IMR-90 (cell line): ENCODE data around the gene TMEM43. TPM values are rescaled to one million over a fixed set of nuclear protein-coding genes. Genes with fewer than 3 reads are reported as not detected.
"Not testable (repeated sequence)": the region's sequence is repeated elsewhere in the genome, so short reads cannot be mapped to it uniquely, and the experiment has no call there.

Experiments
- ATAC-seq: fragments of 200-7000 bp; cut with Tn5 transposase; 2 replicates; pipeline ENCODE4 v1.9.1; 2020; ENCODE audit warnings: low read depth, mild to moderate bottlenecking, moderate library complexity
- BruUV-seq: library from RNA; stranded (reverse); fragments of 400-500 nt; replicated peaks from 2 replicates; lab custom pipeline; 2021; lab: Mats Ljungman, UMichigan
- CTCF ChIA-PET: fragments of 300-600 bp; formaldehyde crosslinking; extraction: SDS; loops from one replicate; lab custom pipeline; 2021; ENCODE audit warnings: antibody characterized with exemption; lab: Yijun Ruan, JAX
- POLR2A ChIA-PET: fragments of 300-600 bp; sonication (Branson Sonifier 250); formaldehyde crosslinking; loops from one replicate; lab custom pipeline; 2022; ENCODE audit warnings: antibody characterized with exemption; ENCODE audit not compliant: unreplicated experiment; lab: Charles Lee
- DNase-seq: peaks from one replicate; pipeline ENCODE4 v3.0.0; 2013
- H2AFZ ChIP-seq: replicated peaks from 2 replicates; pipeline ENCODE3; 2013; ENCODE audit warnings: low read length, mild to moderate bottlenecking; ENCODE audit not compliant: poor library complexity
- H2AK5ac ChIP-seq: 2 replicates; pipeline ENCODE4 v1.6.1; 2013; ENCODE audit warnings: low read depth, low read length, inconsistent platforms
- H2AK9ac ChIP-seq: replicated peaks from 2 replicates; pipeline ENCODE3; 2013; ENCODE audit warnings: mild to moderate bottlenecking, low read depth, low read length, moderate library complexity; ENCODE audit not compliant: poor library complexity
- H2BK120ac ChIP-seq: 2 replicates; pipeline ENCODE4 v1.6.1; 2013; ENCODE audit warnings: low read depth, low read length, inconsistent platforms
- H2BK15ac ChIP-seq: 3 replicates; pipeline ENCODE4 v1.6.1; 2013; ENCODE audit warnings: low read depth, low read length, inconsistent platforms
- H2BK20ac ChIP-seq: 2 replicates; pipeline ENCODE4 v1.6.1; 2013; ENCODE audit warnings: low read depth, mild to moderate bottlenecking, inconsistent platforms, low read length, moderate library complexity
- H2BK5ac ChIP-seq: 2 replicates; pipeline ENCODE4 v1.6.1; 2013; ENCODE audit warnings: mild to moderate bottlenecking, low read depth, low read length, inconsistent platforms; ENCODE audit not compliant: poor library complexity, severe bottlenecking
- H3K14ac ChIP-seq: replicated peaks from 2 replicates; pipeline ENCODE4 v1.6.1; 2013; ENCODE audit warnings: low read depth, low read length, inconsistent platforms
- H3K18ac ChIP-seq: 2 replicates; pipeline ENCODE4 v1.6.1; 2013; ENCODE audit warnings: low read depth, low read length, control low read depth
- H3K23ac ChIP-seq: 2 replicates; pipeline ENCODE4 v1.6.1; 2013; ENCODE audit warnings: low read depth, low read length, inconsistent platforms
- H3K27ac ChIP-seq: 2 replicates; pipeline ENCODE4 v1.5.1; 2013; ENCODE audit warnings: mild to moderate bottlenecking, control low read depth, low read length; ENCODE audit not compliant: insufficient read depth
- H3K27me3 ChIP-seq: 2 replicates; pipeline ENCODE4 v1.6.1; 2013; ENCODE audit warnings: low read length; ENCODE audit not compliant: control insufficient read depth, insufficient read depth
- H3K36me3 ChIP-seq: 2 replicates; pipeline ENCODE4 v1.6.1; 2013; ENCODE audit warnings: low read length, mixed read lengths; ENCODE audit not compliant: control insufficient read depth, insufficient read depth
- H3K4ac ChIP-seq: 2 replicates; pipeline ENCODE4 v1.6.1; 2013; ENCODE audit warnings: low read depth, low read length, inconsistent platforms
- H3K4me1 ChIP-seq: 2 replicates; pipeline ENCODE4 v1.6.1; 2013; ENCODE audit warnings: low read length, mixed read lengths; ENCODE audit not compliant: control insufficient read depth, insufficient read depth
- H3K4me2 ChIP-seq: 2 replicates; pipeline ENCODE4 v1.6.1; 2013; ENCODE audit warnings: low read depth, mild to moderate bottlenecking, control low read depth, low read length, moderate library complexity
- H3K4me3 ChIP-seq: 2 replicates; pipeline ENCODE4 v1.5.1; 2013; ENCODE audit warnings: low read depth, mild to moderate bottlenecking, control low read depth, low read length, moderate library complexity; ENCODE audit not compliant: insufficient read depth
- H3K56ac ChIP-seq: 2 replicates; pipeline ENCODE4 v1.6.1; 2013; ENCODE audit warnings: low read length, inconsistent platforms; ENCODE audit not compliant: insufficient read depth; ENCODE audit errors: extremely low read depth
- H3K79me1 ChIP-seq, 2 experiments: 2 replicates each; pipeline ENCODE4 v1.6.1; 2013; ENCODE audit warnings: low read length in 2 of 2, inconsistent platforms in 1 of 2, low read depth in 1 of 2
- H3K9ac ChIP-seq: 2 replicates; pipeline ENCODE4 v1.6.1; 2013; ENCODE audit warnings: low read depth, low read length, control low read depth
- H3K9me1 ChIP-seq: 2 replicates; pipeline ENCODE4 v1.6.1; 2013; ENCODE audit warnings: low read length, inconsistent platforms; ENCODE audit not compliant: insufficient read depth
- H3K9me3 ChIP-seq: 2 replicates; pipeline ENCODE4 v1.6.1; 2013; ENCODE audit warnings: low read length; ENCODE audit not compliant: control insufficient read depth, insufficient read depth
- H4K20me1 ChIP-seq: 2 replicates; pipeline ENCODE4 v1.6.1; 2013; ENCODE audit warnings: low read length, inconsistent platforms; ENCODE audit not compliant: insufficient read depth
- H4K5ac ChIP-seq: 2 replicates; pipeline ENCODE4 v1.6.1; 2013; ENCODE audit warnings: mild to moderate bottlenecking, low read depth, low read length, control low read depth
- H4K8ac ChIP-seq, 2 experiments: 2 replicates each; pipeline ENCODE4 v1.6.1; 2013; ENCODE audit warnings: low read depth in 2 of 2, low read length in 2 of 2, control low read depth in 1 of 2, inconsistent platforms in 1 of 2
- H4K91ac ChIP-seq: 2 replicates; pipeline ENCODE4 v1.6.1; 2013; ENCODE audit warnings: low read depth, low read length, inconsistent platforms; ENCODE audit not compliant: insufficient read depth
- CHD1 ChIP-seq: IDR thresholded peaks from 2 replicates; pipeline ENCODE4 v1.6.1; 2012; ENCODE audit warnings: low read depth, low read length, improper control_type of control experiment
- MAFK ChIP-seq: IDR thresholded peaks from 2 replicates; pipeline ENCODE4 v1.6.1; 2012; ENCODE audit warnings: low read depth, low read length, improper control_type of control experiment
- MAZ ChIP-seq: IDR thresholded peaks from 2 replicates; pipeline ENCODE4 v1.6.1; 2012; ENCODE audit warnings: low read depth, mild to moderate bottlenecking, low read length, improper control_type of control experiment, moderate library complexity, borderline replicate concordance
- NFE2L2 ChIP-seq: fragments of 150-350 bp; IDR thresholded peaks from 2 replicates; pipeline ENCODE4 v1.6.1; 2016; ENCODE audit warnings: low read depth, mild to moderate bottlenecking, low read length
- RFX5 ChIP-seq: IDR thresholded peaks from 2 replicates; pipeline ENCODE4 v1.8.0; 2012; ENCODE audit warnings: low read depth, mild to moderate bottlenecking, low read length, moderate library complexity
- SMC3 ChIP-seq: fragments of 150-350 bp; IDR thresholded peaks from 2 replicates; pipeline ENCODE4 v1.6.1; 2016; ENCODE audit warnings: low read depth, mild to moderate bottlenecking, antibody characterized with exemption, low read length, moderate library complexity
- WGBS, 2 experiments: methylation state at CpG; one replicate each; pipeline versions ENCODE4 v1.1.5 to v1.1.7; 2013; ENCODE audit warnings: missing lambda C conversion rate in 2 of 2; ENCODE audit not compliant: insufficient read length in 1 of 2; ENCODE audit errors: extremely low coverage in 2 of 2; 5-methylcytosine and 5-hydroxymethylcytosine counted together
- dilution Hi-C: fragments of 300-500 bp; cut with HindIII; formaldehyde crosslinking; loops from one replicate; pipeline ENCODE4 v1.14.3; 2018; ENCODE audit warnings: low sequenced_read_pairs; ENCODE audit not compliant: unreplicated experiment
- in situ Hi-C: fragments of 300-500 bp; cut with MboI; formaldehyde crosslinking; loops from 3 replicates; pipeline ENCODE4 v1.14.3; 2019; ENCODE audit warnings: low sequenced_read_pairs, inconsistent platforms, mixed read lengths
- intact Hi-C: fragments of 100-400 bp; cut with micrococcal nuclease; formaldehyde crosslinking; loops from 2 replicates; pipeline ENCODE4 v1.10.0; 2022
- polyA plus RNA-seq, 3 experiments: library from polyadenylated mRNA; depleted of rRNA; stranded (reverse); fragments of >200 nt; gene quantifications; 2 replicates each; pipeline ENCODE4 v1.2.3, GENCODE V29; 2012; ENCODE audit warnings: low replicate concordance in 1 of 3
- total RNA-seq: library from RNA; depleted of rRNA; stranded (reverse); fragments of >200 nt; gene quantifications from 2 replicates; pipeline ENCODE4 v1.2.3, GENCODE V29; 2012

Gene TMEM43
- total and polyA plus RNA-seq, 2 of the 4 experiments (the other 2 are of a cell fraction) = 109 to 114 TPM

DNA sequence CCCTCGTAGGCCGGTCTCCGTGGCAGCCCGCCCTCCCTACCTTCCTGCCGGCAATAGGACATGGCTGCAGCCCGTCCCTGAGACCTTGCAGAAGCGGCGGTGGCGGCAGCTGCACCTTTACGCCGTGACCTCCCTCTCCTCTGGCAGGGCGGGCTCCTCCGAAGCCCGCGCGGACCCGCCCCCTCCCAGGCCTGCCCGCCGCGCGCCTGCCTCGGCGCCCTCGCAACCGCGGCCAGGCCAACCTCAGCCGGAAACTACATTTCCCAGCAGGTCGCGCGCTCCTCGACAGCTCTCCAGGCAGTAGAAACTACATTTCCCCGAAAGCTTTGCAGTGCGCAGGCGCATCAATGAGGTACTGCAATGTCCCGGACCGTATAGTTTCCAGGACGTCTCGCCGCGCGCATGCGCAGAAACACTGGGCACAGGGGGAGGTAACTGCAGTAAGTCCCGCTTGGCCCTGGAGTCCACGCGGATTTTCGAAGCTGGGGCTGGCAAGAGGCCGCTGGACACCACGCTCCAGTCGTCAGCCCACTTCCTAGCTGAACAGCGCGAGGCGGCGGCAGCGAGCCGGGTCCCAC lies at the start of gene TMEM43, which contains the start of gene CHCHD4 (continued):
- no peak for TF ChIP-seq MAFK
- TF ChIP-seq RFX5 = no peak
- no peak for TF ChIP-seq MAZ
- TF ChIP-seq CHD1 = no peak
- TF ChIP-seq NFE2L2 = no peak
- TF ChIP-seq SMC3 = no peak

DNA sequence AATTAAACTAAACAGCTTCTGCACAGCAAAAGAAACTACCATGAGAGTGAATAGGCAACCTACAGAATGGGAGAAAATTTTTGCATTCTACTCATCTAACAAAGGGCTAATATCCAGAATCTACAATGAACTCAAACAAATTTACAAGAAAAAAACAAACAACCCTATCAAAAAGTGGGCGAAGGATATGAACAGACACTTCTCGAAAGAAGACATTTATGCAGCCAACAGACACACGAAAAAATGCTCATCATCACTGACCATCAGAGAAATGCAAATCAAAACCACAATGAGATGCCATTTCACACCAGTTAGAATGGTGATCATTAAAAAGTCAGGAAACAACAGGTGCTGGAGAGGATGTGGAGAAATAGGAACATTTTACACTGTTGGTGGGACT lies 49.6 kb upstream of the TMEM43 start:
- POLR2A ChIA-PET, H3K79me1 ChIP-seq, H2BK15ac ChIP-seq, BruUV-seq, H3K4me3 ChIP-seq, H4K5ac ChIP-seq, H3K4ac ChIP-seq, intact Hi-C loops, H3K36me3 ChIP-seq, in situ Hi-C loops, H3K14ac ChIP-seq, dilution Hi-C loops, H3K9me1 ChIP-seq, DNase-seq, H4K20me1 ChIP-seq, H2AFZ ChIP-seq, H2BK120ac ChIP-seq, H3K4me2 ChIP-seq, H3K4me1 ChIP-seq, H4K8ac ChIP-seq, H3K56ac ChIP-seq, H2AK5ac ChIP-seq, ATAC-seq, CTCF ChIA-PET, H3K27me3 ChIP-seq, H3K9me3 ChIP-seq, H2BK5ac ChIP-seq, H3K18ac ChIP-seq, H3K27ac ChIP-seq, H2AK9ac ChIP-seq, H3K23ac ChIP-seq, H2BK20ac ChIP-seq, H4K91ac ChIP-seq, H3K9ac ChIP-seq: not testable (repeated sequence)
- no CpG with 5 or more reads among the region's 3 CpGs for WGBS, 2 experiments
